Peyer's patch (tissue), 4 donors: ENCODE results near the gene KRT6C. TPM values are rescaled to one million over a fixed set of nuclear protein-coding genes. Genes with fewer than 3 reads are reported as not detected.
A peak's percentile ranks its signal among the peaks of the same experiment; 100 is the strongest.

Experiments
- DNase-seq, 3 donors: peaks; one replicate each; pipeline ENCODE4 v3.0.0-alpha.2; 2017 to 2019
- H3K27ac ChIP-seq, 4 donors: fragments of 200-600 bp; sonication (generic); one replicate each; pipeline ENCODE4 v1.5.1; 2016 to 2019
- H3K27me3 ChIP-seq, 2 donors: fragments of 200-600 bp; sonication (generic); one replicate each; pipeline ENCODE4 v1.5.1; 2019
- H3K36me3 ChIP-seq, 3 donors: fragments of 200-600 bp; sonication (generic); one replicate each; pipeline ENCODE4 v1.5.1; 2016 to 2019
- H3K4me1 ChIP-seq, 4 donors: fragments of 200-600 bp; sonication (generic); one replicate each; pipeline ENCODE4 v1.5.1; 2016 to 2019
- H3K4me3 ChIP-seq, 4 donors: fragments of 200-600 bp; sonication (generic); 1 replicate in 3 of 4; 2 replicates in 1 of 4; pipeline ENCODE4 v1.5.1; 2016 to 2019; ENCODE audit warnings: mild to moderate bottlenecking in 1 of 4
- H3K9me3 ChIP-seq, 4 donors: fragments of 200-600 bp; sonication (generic); one replicate each; pipeline ENCODE4 v1.5.1; 2016 to 2019; ENCODE audit warnings: mild to moderate bottlenecking in 1 of 4
- POLR2A ChIP-seq, 2 donors: fragments of 450-650 bp; IDR thresholded peaks; one replicate each; pipeline ENCODE4 v1.5.1; 2017; ENCODE audit warnings: antibody characterized with exemption in 2 of 2, mild to moderate bottlenecking in 2 of 2, moderate library complexity in 2 of 2
- total RNA-seq, 4 donors: library from RNA; depleted of rRNA; stranded (reverse); fragments of >200 nt; gene quantifications; one replicate each; pipeline ENCODE4 v1.1.0, GENCODE V29; 2016
- TF ChIP-seq, protein P1 (sequence below), 6 experiments: fragments of 450-650 bp in 4 of 6; fragments of 200-600 bp in 2 of 6; sonication (generic) in 1 of 6; IDR thresholded peaks; one replicate each; pipeline ENCODE4 v1.5.1; 2017 to 2019; ENCODE audit warnings: antibody characterized with exemption in 6 of 6, mild to moderate bottlenecking in 3 of 6, moderate library complexity in 1 of 6

The KRT6C gene
- total RNA-seq, 4 donors from 2014 or later, result 0.67 TPM; not detected in 3

DNA sequence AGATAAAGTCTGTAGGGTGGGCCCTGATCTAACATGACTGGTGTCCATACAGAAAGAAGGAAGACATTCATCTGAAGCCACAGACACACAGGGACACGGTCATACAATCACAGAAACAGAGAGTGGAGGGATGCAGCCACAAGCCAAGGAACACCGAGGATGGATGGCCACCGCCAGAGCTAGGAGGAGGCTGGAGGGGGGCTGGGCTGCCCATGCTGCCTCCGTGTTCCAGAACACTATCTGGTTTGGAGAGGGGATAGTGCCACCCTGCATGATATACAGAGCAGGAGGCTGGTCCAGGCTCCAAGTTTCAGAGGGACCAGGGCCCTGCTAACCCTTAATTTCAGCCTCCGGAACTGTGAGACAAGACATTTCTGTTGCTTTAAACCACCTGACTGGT, 48.1 kb downstream of the KRT6C start:
- DNase-seq, result peak in 1 of 3 donors; percentile 13
- Histone ChIP-seq H3K27me3 (no peaks in the 10 kb centered on the region), H3K4me1 (no peaks in the 10 kb centered on the region), H3K9me3 (no peaks in the 10 kb centered on the region), H3K36me3 (no peaks in the 10 kb centered on the region), H3K4me3 (no peak overlapping the region), H3K27ac (no peak overlapping the region)
- TF ChIP-seq, protein P1, sequence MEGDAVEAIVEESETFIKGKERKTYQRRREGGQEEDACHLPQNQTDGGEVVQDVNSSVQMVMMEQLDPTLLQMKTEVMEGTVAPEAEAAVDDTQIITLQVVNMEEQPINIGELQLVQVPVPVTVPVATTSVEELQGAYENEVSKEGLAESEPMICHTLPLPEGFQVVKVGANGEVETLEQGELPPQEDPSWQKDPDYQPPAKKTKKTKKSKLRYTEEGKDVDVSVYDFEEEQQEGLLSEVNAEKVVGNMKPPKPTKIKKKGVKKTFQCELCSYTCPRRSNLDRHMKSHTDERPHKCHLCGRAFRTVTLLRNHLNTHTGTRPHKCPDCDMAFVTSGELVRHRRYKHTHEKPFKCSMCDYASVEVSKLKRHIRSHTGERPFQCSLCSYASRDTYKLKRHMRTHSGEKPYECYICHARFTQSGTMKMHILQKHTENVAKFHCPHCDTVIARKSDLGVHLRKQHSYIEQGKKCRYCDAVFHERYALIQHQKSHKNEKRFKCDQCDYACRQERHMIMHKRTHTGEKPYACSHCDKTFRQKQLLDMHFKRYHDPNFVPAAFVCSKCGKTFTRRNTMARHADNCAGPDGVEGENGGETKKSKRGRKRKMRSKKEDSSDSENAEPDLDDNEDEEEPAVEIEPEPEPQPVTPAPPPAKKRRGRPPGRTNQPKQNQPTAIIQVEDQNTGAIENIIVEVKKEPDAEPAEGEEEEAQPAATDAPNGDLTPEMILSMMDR (IDR thresholded peaks at IDR 0.05), result no peak
- no peak for TF ChIP-seq POLR2A (IDR thresholded peaks at IDR 0.05)

GRCh38 chr12:52423661-52424500, 49.7 kb downstream of the KRT6C start:
- Histone ChIP-seq H3K9me3 (no peaks in the 10 kb centered on the region), H3K36me3 (no peaks in the 10 kb centered on the region), H3K27me3 (no peaks in the 10 kb centered on the region), H3K4me3 (no peak overlapping the region), H3K4me1 (no peaks in the 10 kb centered on the region), H3K27ac (peak overlapping the region in 1 of 4 donors; percentile 16)
- TF ChIP-seq, protein P1 (IDR thresholded peaks at IDR 0.05), result no peak
- TF ChIP-seq POLR2A (IDR thresholded peaks at IDR 0.05), result no peak
- peak in 1 of 3 donors; percentile 19 for DNase-seq

DNA sequence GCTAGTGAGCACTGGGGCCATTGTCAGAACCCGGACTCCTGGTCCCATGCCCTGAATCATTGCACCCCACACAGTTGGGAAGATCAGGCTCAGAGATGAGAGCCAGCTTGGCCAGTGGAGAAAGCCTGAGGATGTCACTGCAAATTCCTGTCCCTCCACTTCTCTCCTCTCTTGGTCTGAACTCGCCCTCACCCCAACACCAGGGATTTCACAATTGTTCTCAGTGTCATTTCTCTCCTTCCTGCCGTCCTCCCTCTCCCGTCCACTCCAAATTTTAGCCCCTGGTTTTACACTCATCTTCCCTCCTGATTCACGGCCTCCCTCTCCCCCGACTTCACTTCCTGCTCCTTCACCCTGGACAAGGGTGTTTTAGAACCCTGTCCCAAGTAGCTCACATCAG, 50.6 kb downstream of the KRT6C start:
- H3K4me3 ChIP-seq, result no peak overlapping the region
- H3K9me3 ChIP-seq, result no peaks in the 10 kb centered on the region
- no peak for DNase-seq
- no peaks in the 10 kb centered on the region for H3K27me3 ChIP-seq
- no peak for TF ChIP-seq POLR2A (IDR thresholded peaks at IDR 0.05)
- TF ChIP-seq, protein P1 (IDR thresholded peaks at IDR 0.05), result no peak
- no peaks in the 10 kb centered on the region for H3K4me1 ChIP-seq
- H3K36me3 ChIP-seq, result no peaks in the 10 kb centered on the region
- peak overlapping the region in 1 of 4 donors; percentile 16 for H3K27ac ChIP-seq

DNA sequence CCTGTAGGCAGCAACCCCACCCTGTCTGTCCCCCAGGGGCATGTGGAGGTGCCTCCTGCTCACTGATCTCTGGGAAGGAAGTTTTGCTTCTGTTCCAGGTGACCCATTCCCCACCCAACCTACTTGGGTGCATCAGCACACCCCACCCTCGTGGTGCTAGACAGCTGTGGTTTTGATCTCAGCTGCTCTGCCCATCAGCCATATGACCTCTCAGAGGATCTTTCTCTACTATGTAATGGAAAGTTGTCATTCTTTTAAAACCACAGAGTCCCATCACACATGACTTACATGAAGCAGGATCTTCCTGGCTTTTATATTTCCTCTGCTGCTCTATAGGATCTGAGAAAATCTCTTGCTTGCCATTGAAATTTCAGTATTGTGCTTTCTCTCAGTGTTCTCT, 53.9 kb downstream of the KRT6C start:
- Histone ChIP-seq H3K36me3 (no peaks in the 10 kb centered on the region), H3K4me1 (peaks cover 0 to 4% (median 0%) of the 10 kb centered on the region in 4 donors), H3K27ac (no peak overlapping the region), H3K27me3 (no peaks in the 10 kb centered on the region), H3K9me3 (no peaks in the 10 kb centered on the region), H3K4me3 (no peak overlapping the region)
- DNase-seq, result no peak
- TF ChIP-seq POLR2A (IDR thresholded peaks at IDR 0.05), result no peak
- TF ChIP-seq, protein P1 (IDR thresholded peaks at IDR 0.05), result no peak

DNA sequence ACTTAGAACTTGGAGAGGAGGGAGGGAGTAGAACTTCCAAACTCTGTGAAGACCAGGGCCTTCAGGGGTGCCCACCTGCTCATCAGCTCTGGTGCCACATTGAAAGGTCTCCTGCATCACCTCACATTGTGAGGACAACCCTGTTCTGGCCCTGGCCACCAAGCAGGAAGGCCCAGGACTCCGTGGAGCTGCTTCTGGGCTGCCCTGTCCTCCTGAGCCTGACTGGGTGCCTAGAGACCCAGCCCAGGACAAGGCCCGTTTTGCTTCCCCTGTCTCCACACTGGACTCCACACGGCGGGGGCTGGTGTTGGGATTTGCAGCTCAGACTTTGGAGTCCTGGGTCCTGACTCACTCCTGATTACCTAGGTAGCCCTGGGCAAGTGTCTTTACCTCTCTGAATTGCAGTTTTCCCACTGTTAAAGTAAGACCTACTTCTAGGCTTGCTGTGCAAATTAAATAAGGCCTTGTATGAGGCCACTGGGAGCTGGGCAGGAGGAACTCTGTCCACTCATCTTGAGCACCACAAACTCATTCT, 55.0 kb downstream of the KRT6C start:
- H3K4me1 ChIP-seq, result peaks cover 0 to 4% (median 0%) of the 10 kb centered on the region in 4 donors
- TF ChIP-seq POLR2A (IDR thresholded peaks at IDR 0.05), result no peak
- no peaks in the 10 kb centered on the region for H3K27me3 ChIP-seq
- no peak overlapping the region for H3K4me3 ChIP-seq
- no peak overlapping the region for H3K27ac ChIP-seq
- no peaks in the 10 kb centered on the region for H3K9me3 ChIP-seq
- no peak for DNase-seq
- no peaks in the 10 kb centered on the region for H3K36me3 ChIP-seq

Other genes with a start within 250 kb of the KRT6C start
- 1 to 10 TPM in 1 of 4 donors, under 1 TPM in 1, not detected in 2; 0.67 to 1.2 TPM for gene KRT7, start 240.6 kb downstream of the KRT6C start, total RNA-seq
- gene KRT86, start 199.2 kb downstream of the KRT6C start, total RNA-seq, result not detected
- gene KRT81, start 182.3 kb downstream of the KRT6C start, total RNA-seq, result not detected
- not detected for gene KRT83, start 152.4 kb downstream of the KRT6C start, total RNA-seq
- gene KRT85, start 106.3 kb downstream of the KRT6C start, total RNA-seq, result not detected
- gene KRT84, start 88.2 kb downstream of the KRT6C start, total RNA-seq, result not detected
- not detected for gene KRT82, start 67.5 kb downstream of the KRT6C start, total RNA-seq
- gene KRT75, start 39.4 kb downstream of the KRT6C start, total RNA-seq, result not detected
- gene KRT6B, start 21.7 kb downstream of the KRT6C start, total RNA-seq, result not detected
- 1 to 10 TPM in 2 of 4 donors, not detected in 2; 1.7 to 2.3 TPM for gene KRT6A, start 19.5 kb upstream of the KRT6C start, total RNA-seq
- 1 to 10 TPM in 2 of 4 donors, under 1 TPM in 1, not detected in 1; 0.94 to 9.9 (median 5.9) TPM for gene KRT5, start 46.6 kb upstream of the KRT6C start, total RNA-seq
- gene KRT71, start 79.3 kb upstream of the KRT6C start, total RNA-seq, result not detected
- gene KRT74, start 100.0 kb upstream of the KRT6C start, total RNA-seq, result not detected
- gene KRT72, start 127.7 kb upstream of the KRT6C start, total RNA-seq, result 1 to 10 TPM in 3 of 4 donors, not detected in 1; 1.1 to 4.5 (median 2.3) TPM
- gene KRT73, start 144.8 kb upstream of the KRT6C start, total RNA-seq, result 1 to 10 TPM in 1 of 4 donors, under 1 TPM in 1, not detected in 2; 0.40 to 1.2 TPM
- gene KRT2, start 178.4 kb upstream of the KRT6C start, total RNA-seq, result 1 to 10 TPM in 1 of 4 donors, under 1 TPM in 1, not detected in 2; 0.47 to 2.5 TPM
- 1 to 10 TPM in 1 of 4 donors, under 1 TPM in 2, not detected in 1; 0.76 to 1.7 (median 0.94) TPM for gene KRT1, start 206.6 kb upstream of the KRT6C start, total RNA-seq
- gene KRT77, start 229.7 kb upstream of the KRT6C start, total RNA-seq, result not detected